A549 (cell line): Measurements from ENCODE around the gene COQ7.

ENCODE experiments used
- BHLHE40 ChIP-seq: IDR thresholded peaks from 2 replicates; pipeline ENCODE4 v1.6.1; 2012; ENCODE audit warnings: low read depth, low read length, inconsistent platforms
- CTCF ChIP-seq: fragments of >200 bp; sonication (Bioruptor Twin); formaldehyde crosslinking; IDR thresholded peaks from 3 replicates; pipeline ENCODE4 v1.5.1; 2016
- EHF ChIP-seq: fragments of 250-450 bp; sonication (Bioruptor Pico); IDR thresholded peaks from 2 replicates; pipeline ENCODE4 v1.5.0; 2020; ENCODE audit warnings: mild to moderate bottlenecking
- EP300 ChIP-seq, 2 experiments: fragments of >200 bp; sonication (Bioruptor Twin); formaldehyde crosslinking; IDR thresholded peaks; 2 replicates in 1 of 2; 3 replicates in 1 of 2; pipeline ENCODE4 v1.6.1; 2016 to 2017
- MAX ChIP-seq: IDR thresholded peaks from 2 replicates; pipeline ENCODE4 v1.6.1; 2012
- NPAS2 ChIP-seq: fragments of 250-450 bp; sonication (Bioruptor Pico); IDR thresholded peaks from 2 replicates; pipeline ENCODE4 v1.8.0; 2022; ENCODE audit warnings: mild to moderate bottlenecking, moderate library complexity, borderline replicate concordance
- POLR2A ChIP-seq: IDR thresholded peaks from 2 replicates; pipeline ENCODE4 v1.6.1; 2012; ENCODE audit warnings: mild to moderate bottlenecking, low read length
- POLR2AphosphoS2 ChIP-seq: conservative IDR thresholded peaks from 2 replicates; pipeline ENCODE4 v1.6.1; 2012; ENCODE audit warnings: low read length, improper control_type of control experiment, inconsistent platforms
- RAD21 ChIP-seq, 2 experiments: fragments of >200 bp in 1 of 2; sonication (Bioruptor Twin) in 1 of 2; formaldehyde crosslinking in 1 of 2; IDR thresholded peaks in 1 of 2; conservative IDR thresholded peaks in 1 of 2; 2 replicates in 1 of 2; 3 replicates in 1 of 2; pipeline ENCODE4 v1.6.1; 2012 to 2018; ENCODE audit warnings: inconsistent platforms in 1 of 2
- RCOR1 ChIP-seq: fragments of 150-350 bp; IDR thresholded peaks from 2 replicates; pipeline ENCODE4 v1.6.1; 2014; ENCODE audit warnings: antibody characterized with exemption, low read length, low read depth
- RFX5 ChIP-seq: fragments of 450-650 bp; IDR thresholded peaks from 2 replicates; pipeline ENCODE4 v1.7.1; 2014; ENCODE audit warnings: antibody characterized with exemption, mild to moderate bottlenecking, moderate library complexity
- ZFP36 ChIP-seq: fragments of 450-650 bp; IDR thresholded peaks from 2 replicates; pipeline ENCODE4 v1.6.1; 2014; ENCODE audit warnings: borderline replicate concordance; ENCODE audit not compliant: partially characterized antibody

GRCh38 chr16:19027416-19027815, 40.0 kb upstream of the COQ7 start:
- TF ChIP-seq CTCF (no peak), RCOR1 (no peak), ZFP36 (no peak), RAD21 (conservative IDR thresholded peaks at IDR 0.05 in 1 of 2, IDR thresholded peaks at IDR 0.05 in 1 of 2) (no peak), POLR2A (no peak), RFX5 (no peak), NPAS2 (CRISPR knock-in tag) (no peak), EHF (CRISPR knock-in tag) (no peak), MAX (no peak), BHLHE40 (no peak), POLR2AphosphoS2 (no peak), EP300 (IDR thresholded peaks at IDR 0.05) (no peak)
